ENCODE results near the gene SERPING1. TPM values are rescaled to one million over a fixed set of nuclear protein-coding genes. Genes with fewer than 3 reads are reported as not detected.

The SERPING1 gene
- polyA plus RNA-seq, 1 of the 3 experiments (the other 2 are of a cell fraction): 4.5 TPM

DNA sequence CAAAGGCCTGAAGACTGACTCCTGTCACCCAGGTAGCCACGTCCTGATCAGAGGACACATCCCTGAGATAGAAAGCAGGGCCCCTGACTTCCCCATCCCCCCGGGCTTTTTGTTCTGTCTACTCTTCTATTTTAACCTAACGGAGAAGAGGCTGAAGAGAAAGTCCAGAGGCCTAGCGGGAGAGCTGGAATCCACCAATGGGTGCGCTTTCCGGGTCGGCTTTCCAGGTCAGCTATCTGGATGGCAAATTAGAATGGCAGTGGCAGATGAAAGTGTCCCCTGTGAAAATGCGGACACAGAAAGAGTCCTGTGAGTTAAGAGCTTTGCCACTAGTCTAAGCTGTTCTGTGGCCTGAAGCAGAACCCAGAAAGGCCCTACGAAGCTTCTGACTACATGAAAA lies 13.1 kb upstream of the SERPING1 start:
- Histone ChIP-seq H3K79me2 (ENCODE audit: insufficient read depth) (no peaks in the 10 kb centered on the region), H3K9me2 (no peaks in the 10 kb centered on the region), H4K20me1 (ENCODE audit: insufficient read depth) (no peaks in the 10 kb centered on the region), H3K36me3 (replicated peaks in 1 of 2; ENCODE audit: control insufficient read depth in 1 of 2, insufficient read depth in 2 of 2, low read length in 1 of 2) (no peaks in the 10 kb centered on the region), H3K4me2 (no peak overlapping the region), H3K9me3 (no peaks in the 10 kb centered on the region), H3K4me3 (ENCODE audit: low read depth in 2 of 2, low read length in 1 of 2) (no peak overlapping the region), H3K27ac (ENCODE audit: low read depth in 2 of 2, low read length in 1 of 2) (no peak overlapping the region), H3K9ac (no peak overlapping the region), H2AFZ (ENCODE audit: low read depth) (no peak overlapping the region), H3F3A (replicated peaks; ENCODE audit: insufficient read depth) (no peaks in the 10 kb centered on the region), H3K4me1 (ENCODE audit: control insufficient read depth in 1 of 2, insufficient read depth in 2 of 2, low read depth in 1 of 2, low read length in 1 of 2) (no peaks in the 10 kb centered on the region), H3K27me3 (ENCODE audit: insufficient read depth) (peaks cover 20% of the 10 kb centered on the region; the same call in 1 of the 2 replicates)
- no peak for DNase-seq
- ChIA-PET POLR2A (no interaction called here), CTCF (interaction anchor here (1.2 to 2.0 kb wide), 3 partner anchors 14 to 91 kb away, joined by 3 to 6 read pairs (median 4); no protein-coding TSS in a partner anchor)
- TF ChIP-seq YY1 (IDR thresholded peaks at IDR 0.05; ENCODE audit: low read depth) (no peak), FOSL2 (IDR thresholded peaks at IDR 0.05; ENCODE audit: borderline replicate concordance, low read depth) (no peak), POLR2AphosphoS5 (IDR thresholded peaks at IDR 0.05; ENCODE audit: low read depth, low read length) (no peak), SMC3 (IDR thresholded peaks at IDR 0.05; ENCODE audit: low read depth, low read length) (no peak), NFIC (IDR thresholded peaks at IDR 0.05; ENCODE audit: borderline replicate concordance) (no peak), RXRA (IDR thresholded peaks at IDR 0.05; ENCODE audit: borderline replicate concordance, low read depth) (no peak), RAD21 (IDR thresholded peaks at IDR 0.05; ENCODE audit: low read length) (no peak), CHD2 (IDR thresholded peaks at IDR 0.05; ENCODE audit: low read length, partially characterized antibody) (no peak)
- TF ChIP-seq, protein P1, sequence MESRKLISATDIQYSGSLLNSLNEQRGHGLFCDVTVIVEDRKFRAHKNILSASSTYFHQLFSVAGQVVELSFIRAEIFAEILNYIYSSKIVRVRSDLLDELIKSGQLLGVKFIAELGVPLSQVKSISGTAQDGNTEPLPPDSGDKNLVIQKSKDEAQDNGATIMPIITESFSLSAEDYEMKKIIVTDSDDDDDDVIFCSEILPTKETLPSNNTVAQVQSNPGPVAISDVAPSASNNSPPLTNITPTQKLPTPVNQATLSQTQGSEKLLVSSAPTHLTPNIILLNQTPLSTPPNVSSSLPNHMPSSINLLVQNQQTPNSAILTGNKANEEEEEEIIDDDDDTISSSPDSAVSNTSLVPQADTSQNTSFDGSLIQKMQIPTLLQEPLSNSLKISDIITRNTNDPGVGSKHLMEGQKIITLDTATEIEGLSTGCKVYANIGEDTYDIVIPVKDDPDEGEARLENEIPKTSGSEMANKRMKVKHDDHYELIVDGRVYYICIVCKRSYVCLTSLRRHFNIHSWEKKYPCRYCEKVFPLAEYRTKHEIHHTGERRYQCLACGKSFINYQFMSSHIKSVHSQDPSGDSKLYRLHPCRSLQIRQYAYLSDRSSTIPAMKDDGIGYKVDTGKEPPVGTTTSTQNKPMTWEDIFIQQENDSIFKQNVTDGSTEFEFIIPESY (IDR thresholded peaks at IDR 0.05; ENCODE audit: borderline replicate concordance, low read depth): no peak
- TF ChIP-seq, protein P2, sequence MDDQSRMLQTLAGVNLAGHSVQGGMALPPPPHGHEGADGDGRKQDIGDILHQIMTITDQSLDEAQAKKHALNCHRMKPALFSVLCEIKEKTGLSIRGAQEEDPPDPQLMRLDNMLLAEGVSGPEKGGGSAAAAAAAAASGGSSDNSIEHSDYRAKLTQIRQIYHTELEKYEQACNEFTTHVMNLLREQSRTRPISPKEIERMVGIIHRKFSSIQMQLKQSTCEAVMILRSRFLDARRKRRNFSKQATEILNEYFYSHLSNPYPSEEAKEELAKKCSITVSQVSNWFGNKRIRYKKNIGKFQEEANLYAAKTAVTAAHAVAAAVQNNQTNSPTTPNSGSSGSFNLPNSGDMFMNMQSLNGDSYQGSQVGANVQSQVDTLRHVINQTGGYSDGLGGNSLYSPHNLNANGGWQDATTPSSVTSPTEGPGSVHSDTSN (IDR thresholded peaks at IDR 0.05): no peak
- 75% methylated on average over 9 of the region's 9 CpGs for WGBS (ENCODE audit: low lambda C conversion rate)

DNA sequence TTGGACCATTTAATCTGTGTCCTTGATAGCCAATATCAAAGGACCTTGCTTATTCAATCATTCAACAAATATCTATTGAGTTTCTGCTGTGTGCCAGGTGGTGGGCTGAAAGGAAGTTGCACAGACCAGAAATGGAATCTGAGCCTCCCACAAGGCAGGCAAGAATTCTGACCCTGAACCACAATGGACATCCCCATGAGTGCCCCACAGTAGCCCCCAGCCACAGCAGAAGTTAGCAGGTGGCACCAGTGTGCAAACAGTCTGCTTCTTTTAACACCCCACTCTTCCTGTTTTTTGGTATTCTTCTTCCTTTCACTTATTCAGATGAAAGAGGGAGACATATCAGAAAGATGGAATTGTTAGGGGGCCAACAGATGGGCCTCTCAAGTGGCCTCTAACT lies 12.2 kb upstream of the SERPING1 start:
- H2AFZ ChIP-seq (ENCODE audit: low read depth): no peak overlapping the region
- H3K27ac ChIP-seq (ENCODE audit: low read depth in 2 of 2, low read length in 1 of 2): no peak overlapping the region
- DNase-seq: no peak
- H3K4me3 ChIP-seq (ENCODE audit: low read depth in 2 of 2, low read length in 1 of 2): no peak overlapping the region
- no peaks in the 10 kb centered on the region for H3K4me1 ChIP-seq (ENCODE audit: control insufficient read depth in 1 of 2, insufficient read depth in 2 of 2, low read depth in 1 of 2, low read length in 1 of 2)
- no peaks in the 10 kb centered on the region for H3K9me3 ChIP-seq
- CTCF ChIA-PET: interaction anchor here (0.6 kb wide), 1 partner anchor 59 kb away, joined by 3 read pairs; no protein-coding TSS in a partner anchor
- H3F3A ChIP-seq (replicated peaks; ENCODE audit: insufficient read depth): no peaks in the 10 kb centered on the region
- H3K4me2 ChIP-seq: no peak overlapping the region
- POLR2A ChIA-PET: no interaction called here
- H3K36me3 ChIP-seq (replicated peaks in 1 of 2; ENCODE audit: control insufficient read depth in 1 of 2, insufficient read depth in 2 of 2, low read length in 1 of 2): no peaks in the 10 kb centered on the region
- H4K20me1 ChIP-seq (ENCODE audit: insufficient read depth): no peaks in the 10 kb centered on the region
- no peaks in the 10 kb centered on the region for H3K9me2 ChIP-seq
- H3K9ac ChIP-seq: no peak overlapping the region
- H3K27me3 ChIP-seq (ENCODE audit: insufficient read depth): peaks cover 11% of the 10 kb centered on the region; the same call in 1 of the 2 replicates
- no peaks in the 10 kb centered on the region for H3K79me2 ChIP-seq (ENCODE audit: insufficient read depth)
- TF ChIP-seq RAD21 (IDR thresholded peaks at IDR 0.05; ENCODE audit: low read length) (no peak), NRF1 (IDR thresholded peaks at IDR 0.05; ENCODE audit: low read depth, low read length) (no peak), MEF2A (IDR thresholded peaks at IDR 0.05; ENCODE audit: borderline replicate concordance, low read depth) (no peak), YY1 (IDR thresholded peaks at IDR 0.05; ENCODE audit: low read depth) (no peak), ELF1 (IDR thresholded peaks at IDR 0.05) (no peak), CHD2 (IDR thresholded peaks at IDR 0.05; ENCODE audit: low read length, partially characterized antibody) (no peak), FOSL2 (IDR thresholded peaks at IDR 0.05; ENCODE audit: borderline replicate concordance, low read depth) (no peak)
- TF ChIP-seq, protein P1 (IDR thresholded peaks at IDR 0.05; ENCODE audit: borderline replicate concordance, low read depth): no peak
- TF ChIP-seq, protein P2 (IDR thresholded peaks at IDR 0.05): no peak
- TF ChIP-seq, protein P3, sequence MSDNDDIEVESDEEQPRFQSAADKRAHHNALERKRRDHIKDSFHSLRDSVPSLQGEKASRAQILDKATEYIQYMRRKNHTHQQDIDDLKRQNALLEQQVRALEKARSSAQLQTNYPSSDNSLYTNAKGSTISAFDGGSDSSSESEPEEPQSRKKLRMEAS (IDR thresholded peaks at IDR 0.05; ENCODE audit: low read depth): no peak
- TF ChIP-seq, protein P4, sequence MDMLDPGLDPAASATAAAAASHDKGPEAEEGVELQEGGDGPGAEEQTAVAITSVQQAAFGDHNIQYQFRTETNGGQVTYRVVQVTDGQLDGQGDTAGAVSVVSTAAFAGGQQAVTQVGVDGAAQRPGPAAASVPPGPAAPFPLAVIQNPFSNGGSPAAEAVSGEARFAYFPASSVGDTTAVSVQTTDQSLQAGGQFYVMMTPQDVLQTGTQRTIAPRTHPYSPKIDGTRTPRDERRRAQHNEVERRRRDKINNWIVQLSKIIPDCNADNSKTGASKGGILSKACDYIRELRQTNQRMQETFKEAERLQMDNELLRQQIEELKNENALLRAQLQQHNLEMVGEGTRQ (IDR thresholded peaks at IDR 0.05; ENCODE audit: borderline replicate concordance, low read depth, low read length): no peak
